VCaP (cell line): ENCODE data around the gene TM9SF4.

Source experiments
- H3K27ac ChIP-seq: fragments of 450-650 bp; 2 replicates; pipeline ENCODE4 v1.5.1; 2017
- TF ChIP-seq, protein P1 (sequence below): fragments of 450-650 bp; conservative IDR thresholded peaks from 2 replicates; pipeline ENCODE4 v1.5.1; 2017; ENCODE audit warnings: mild to moderate bottlenecking, moderate library complexity

The TM9SF4 gene

DNA sequence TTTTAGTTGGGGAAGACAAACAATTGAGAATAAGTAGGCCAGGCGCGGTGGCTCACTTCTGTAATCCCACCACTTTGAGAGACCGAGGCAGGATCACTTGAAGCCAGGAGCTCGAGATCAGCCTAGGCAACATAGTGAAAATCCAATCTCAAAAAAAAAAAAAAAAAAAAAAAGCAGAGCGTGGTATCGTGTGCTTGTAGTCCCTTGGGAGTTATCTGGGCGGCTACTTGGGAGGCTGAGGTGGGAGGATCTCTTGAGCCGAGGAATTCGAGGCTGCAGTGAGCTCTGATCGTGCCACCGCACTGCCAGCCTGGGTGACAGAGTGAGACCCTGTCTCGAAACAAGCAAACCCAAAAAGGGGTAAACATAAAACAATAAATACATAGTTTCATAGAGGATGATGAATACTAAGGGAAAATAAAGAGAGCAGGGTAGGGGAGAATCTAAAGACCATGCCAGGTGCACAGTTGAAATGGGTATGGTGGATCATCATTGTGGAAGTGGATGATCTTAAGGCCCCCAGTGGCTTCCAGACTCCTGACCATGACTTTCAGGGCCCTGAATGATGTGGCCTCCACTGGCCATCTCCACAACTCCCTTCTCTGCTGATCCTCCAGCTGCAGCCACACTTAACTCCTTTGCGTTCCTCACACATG is 99.1 kb downstream of the TM9SF4 start:
- peak overlapping the region; percentile 97 for H3K27ac ChIP-seq
- TF ChIP-seq, protein P1, sequence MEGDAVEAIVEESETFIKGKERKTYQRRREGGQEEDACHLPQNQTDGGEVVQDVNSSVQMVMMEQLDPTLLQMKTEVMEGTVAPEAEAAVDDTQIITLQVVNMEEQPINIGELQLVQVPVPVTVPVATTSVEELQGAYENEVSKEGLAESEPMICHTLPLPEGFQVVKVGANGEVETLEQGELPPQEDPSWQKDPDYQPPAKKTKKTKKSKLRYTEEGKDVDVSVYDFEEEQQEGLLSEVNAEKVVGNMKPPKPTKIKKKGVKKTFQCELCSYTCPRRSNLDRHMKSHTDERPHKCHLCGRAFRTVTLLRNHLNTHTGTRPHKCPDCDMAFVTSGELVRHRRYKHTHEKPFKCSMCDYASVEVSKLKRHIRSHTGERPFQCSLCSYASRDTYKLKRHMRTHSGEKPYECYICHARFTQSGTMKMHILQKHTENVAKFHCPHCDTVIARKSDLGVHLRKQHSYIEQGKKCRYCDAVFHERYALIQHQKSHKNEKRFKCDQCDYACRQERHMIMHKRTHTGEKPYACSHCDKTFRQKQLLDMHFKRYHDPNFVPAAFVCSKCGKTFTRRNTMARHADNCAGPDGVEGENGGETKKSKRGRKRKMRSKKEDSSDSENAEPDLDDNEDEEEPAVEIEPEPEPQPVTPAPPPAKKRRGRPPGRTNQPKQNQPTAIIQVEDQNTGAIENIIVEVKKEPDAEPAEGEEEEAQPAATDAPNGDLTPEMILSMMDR, result no peak

DNA sequence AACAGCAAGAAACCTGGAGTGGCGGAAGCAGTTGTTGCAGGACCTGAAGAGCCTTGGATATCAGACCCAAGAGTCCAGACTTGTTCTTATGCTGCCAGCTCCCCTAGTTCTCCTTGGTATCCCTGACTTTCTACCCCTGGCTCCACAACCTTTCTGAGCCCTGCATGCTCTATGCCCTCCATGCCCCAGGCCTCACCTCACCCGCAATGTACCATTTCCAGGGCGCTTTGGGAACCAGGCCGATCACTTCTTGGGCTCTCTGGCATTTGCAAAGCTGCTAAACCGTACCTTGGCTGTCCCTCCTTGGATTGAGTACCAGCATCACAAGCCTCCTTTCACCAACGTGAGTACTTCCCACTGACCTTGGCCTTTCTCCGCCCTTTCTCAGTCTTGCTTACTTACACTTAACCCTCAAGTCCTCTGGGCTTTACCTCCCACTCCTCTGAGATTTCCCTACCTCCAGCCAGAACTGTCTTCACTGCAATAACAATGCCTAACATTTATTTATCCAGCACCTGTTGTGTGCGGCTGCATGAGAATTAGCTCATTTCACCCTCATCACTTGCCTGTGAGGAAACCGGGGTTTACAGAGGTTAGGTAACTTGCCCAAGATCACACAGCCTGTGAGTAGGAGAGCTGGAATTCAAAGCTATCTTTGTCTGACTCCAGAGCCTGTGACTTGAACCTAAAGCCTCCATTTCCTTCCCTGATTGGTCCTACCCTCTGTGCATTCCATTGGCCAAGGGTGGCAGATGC is 100.5 kb downstream of the TM9SF4 start:
- no peak overlapping the region for H3K27ac ChIP-seq
- TF ChIP-seq, protein P1, result no peak

DNA sequence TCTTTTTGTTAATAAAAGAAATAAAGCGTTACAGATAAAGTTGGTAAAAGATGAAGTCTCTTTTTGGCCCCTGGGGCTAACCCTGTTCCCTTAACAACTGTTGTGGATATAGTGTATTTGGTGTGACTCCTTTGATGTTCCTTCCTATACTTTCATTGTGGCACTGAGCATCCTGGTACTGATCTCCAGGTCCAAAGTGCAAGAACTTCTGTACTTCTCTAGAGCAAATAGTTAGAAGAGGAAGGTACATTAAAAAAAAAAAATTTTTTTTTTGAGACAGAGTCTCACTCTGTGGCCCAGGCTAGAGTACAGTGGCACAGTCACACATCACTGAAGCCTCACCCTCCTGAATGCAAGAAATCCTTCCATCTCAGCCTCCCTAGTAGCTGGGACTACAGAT is 104.4 kb downstream of the TM9SF4 start:
- H3K27ac ChIP-seq, result no peak overlapping the region
- TF ChIP-seq, protein P1, result no peak

DNA sequence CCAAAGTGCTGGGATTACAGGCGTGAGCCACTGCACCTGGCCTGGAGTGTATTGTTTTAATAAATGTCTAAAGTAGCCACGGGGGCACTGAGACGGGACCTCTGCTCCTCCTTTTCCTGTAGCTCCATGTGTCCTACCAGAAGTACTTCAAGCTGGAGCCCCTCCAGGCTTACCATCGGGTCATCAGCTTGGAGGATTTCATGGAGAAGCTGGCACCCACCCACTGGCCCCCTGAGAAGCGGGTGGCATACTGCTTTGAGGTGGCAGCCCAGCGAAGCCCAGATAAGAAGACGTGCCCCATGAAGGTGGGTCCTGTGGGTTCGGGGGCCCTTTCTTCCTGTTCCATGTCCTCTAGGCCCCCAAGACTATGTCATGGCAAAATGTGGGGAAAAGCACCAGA is 105.6 kb downstream of the TM9SF4 start:
- TF ChIP-seq, protein P1, result no peak
- no peak overlapping the region for H3K27ac ChIP-seq

DNA sequence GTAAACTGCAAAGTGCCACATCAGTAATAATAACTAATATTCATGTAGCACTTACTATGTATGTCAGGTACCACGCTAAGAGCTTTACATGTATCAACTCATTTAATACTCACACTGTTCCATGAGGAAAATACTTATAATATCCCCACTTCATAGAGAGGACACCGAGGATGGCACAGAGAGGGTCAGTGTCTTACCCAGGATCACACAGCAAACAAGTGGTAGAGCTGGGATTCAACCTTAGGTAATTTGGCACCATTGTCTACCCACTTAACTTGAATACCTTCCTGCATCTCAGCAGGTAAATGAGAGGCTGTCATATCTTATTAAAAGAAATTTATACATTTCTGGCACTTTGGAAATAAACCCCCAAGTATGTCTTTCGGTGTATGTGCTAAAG is 106.2 kb downstream of the TM9SF4 start:
- TF ChIP-seq, protein P1, result no peak
- no peak overlapping the region for H3K27ac ChIP-seq

DNA sequence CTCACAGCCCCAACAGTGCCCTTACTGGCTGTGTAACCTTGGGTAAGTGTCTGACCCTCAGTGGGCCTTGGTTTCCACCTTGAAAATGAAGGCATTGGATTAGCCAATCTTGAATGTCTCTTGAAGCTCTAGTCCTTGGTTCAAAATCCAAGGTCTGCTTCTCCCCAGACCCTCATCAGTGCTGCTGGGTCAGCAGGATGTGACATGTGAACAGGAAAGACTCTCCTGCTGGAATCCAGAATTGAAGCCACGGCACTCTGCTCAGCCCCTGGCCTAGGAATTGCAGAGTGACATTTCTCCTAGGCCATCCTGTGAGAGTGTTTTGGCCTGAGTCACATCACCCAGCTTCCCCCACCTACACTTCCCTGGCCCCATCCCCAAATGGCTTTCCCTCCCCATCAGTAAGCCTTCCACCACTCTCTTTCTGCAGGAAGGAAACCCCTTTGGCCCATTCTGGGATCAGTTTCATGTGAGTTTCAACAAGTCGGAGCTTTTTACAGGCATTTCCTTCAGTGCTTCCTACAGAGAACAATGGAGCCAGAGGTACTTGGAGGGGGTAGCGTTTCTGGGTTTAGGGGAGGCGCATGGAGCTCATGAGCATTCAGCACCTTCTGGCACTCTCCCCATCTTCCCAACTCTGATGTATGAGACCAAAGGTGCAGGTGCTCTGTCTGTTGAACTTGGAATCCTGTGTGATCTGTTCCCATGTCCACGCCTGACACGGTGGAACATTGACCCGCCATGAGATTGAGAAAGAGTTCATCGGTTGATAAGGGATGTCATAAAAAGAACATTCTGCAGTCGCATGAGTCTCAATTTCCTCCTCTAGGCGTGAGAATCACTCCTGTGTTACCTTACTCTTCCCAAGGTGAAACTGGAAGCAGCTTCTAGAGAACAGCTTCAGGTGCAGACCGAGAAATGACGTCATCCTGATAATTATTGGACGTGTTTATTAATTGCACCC is 106.9 kb downstream of the TM9SF4 start:
- H3K27ac ChIP-seq, result no peak overlapping the region

More for the DNA sequence above, 106.9 kb downstream of the TM9SF4 start:
- TF ChIP-seq, protein P1, result no peak
